Cardiac muscle cell (in vitro differentiated cells and primary cell): Measurements from ENCODE around the gene TRMT1. TPM values are rescaled to one million over a fixed set of nuclear protein-coding genes. Genes with fewer than 3 reads are reported as not detected.

Source experiments
- DNase-seq, 2 donors: peaks; one replicate each; pipeline versions ENCODE4 v3.0.0 to v3.0.0-alpha.2; 2010 to 2017; ENCODE audit warnings: low read depth in 1 of 2, low spot score in 1 of 2
- H3K27ac ChIP-seq: fragments of 200-600 bp; sonication (generic); 2 replicates; pipeline ENCODE4 v1.5.1; 2016
- H3K27me3 ChIP-seq: fragments of 200-600 bp; sonication (generic); 2 replicates; pipeline ENCODE4 v1.6.0; 2016; ENCODE audit warnings: control low read depth
- H3K36me3 ChIP-seq: fragments of 200-600 bp; sonication (generic); 2 replicates; pipeline ENCODE4 v1.5.1; 2016; ENCODE audit warnings: control low read depth
- H3K4me1 ChIP-seq: fragments of 200-600 bp; sonication (generic); 2 replicates; pipeline ENCODE4 v1.8.1; 2017; ENCODE audit warnings: low read depth, mild to moderate bottlenecking, mixed run types
- H3K4me3 ChIP-seq: fragments of 200-600 bp; sonication (generic); 2 replicates; pipeline ENCODE4 v1.5.1; 2016; ENCODE audit warnings: mild to moderate bottlenecking
- H3K9me3 ChIP-seq: fragments of 200-600 bp; sonication (generic); 2 replicates; pipeline ENCODE4 v1.5.1; 2017; ENCODE audit warnings: low read depth, mild to moderate bottlenecking, control low read depth
- polyA plus RNA-seq: library from polyadenylated mRNA; unstranded; fragments of >200 nt; fragmentation: Nextera tagmentation; extraction: Ambion mirVana; gene quantifications from 2 replicates; pipeline ENCODE4 v1.2.1, GENCODE V29; 2016
- total RNA-seq: library from RNA; depleted of rRNA; stranded (reverse); fragments of >200 nt; gene quantifications from 2 replicates; pipeline ENCODE4 v1.2.3, GENCODE V29; 2016
- TF ChIP-seq, protein P1 (sequence below): IDR thresholded peaks from 2 replicates; pipeline ENCODE4 v1.5.1; 2012; ENCODE audit warnings: low read depth, mild to moderate bottlenecking, low read length

TRMT1 gene
- total and polyA plus RNA-seq, 2 experiments from 2014 or later = 48.5 to 56.0 TPM

DNA sequence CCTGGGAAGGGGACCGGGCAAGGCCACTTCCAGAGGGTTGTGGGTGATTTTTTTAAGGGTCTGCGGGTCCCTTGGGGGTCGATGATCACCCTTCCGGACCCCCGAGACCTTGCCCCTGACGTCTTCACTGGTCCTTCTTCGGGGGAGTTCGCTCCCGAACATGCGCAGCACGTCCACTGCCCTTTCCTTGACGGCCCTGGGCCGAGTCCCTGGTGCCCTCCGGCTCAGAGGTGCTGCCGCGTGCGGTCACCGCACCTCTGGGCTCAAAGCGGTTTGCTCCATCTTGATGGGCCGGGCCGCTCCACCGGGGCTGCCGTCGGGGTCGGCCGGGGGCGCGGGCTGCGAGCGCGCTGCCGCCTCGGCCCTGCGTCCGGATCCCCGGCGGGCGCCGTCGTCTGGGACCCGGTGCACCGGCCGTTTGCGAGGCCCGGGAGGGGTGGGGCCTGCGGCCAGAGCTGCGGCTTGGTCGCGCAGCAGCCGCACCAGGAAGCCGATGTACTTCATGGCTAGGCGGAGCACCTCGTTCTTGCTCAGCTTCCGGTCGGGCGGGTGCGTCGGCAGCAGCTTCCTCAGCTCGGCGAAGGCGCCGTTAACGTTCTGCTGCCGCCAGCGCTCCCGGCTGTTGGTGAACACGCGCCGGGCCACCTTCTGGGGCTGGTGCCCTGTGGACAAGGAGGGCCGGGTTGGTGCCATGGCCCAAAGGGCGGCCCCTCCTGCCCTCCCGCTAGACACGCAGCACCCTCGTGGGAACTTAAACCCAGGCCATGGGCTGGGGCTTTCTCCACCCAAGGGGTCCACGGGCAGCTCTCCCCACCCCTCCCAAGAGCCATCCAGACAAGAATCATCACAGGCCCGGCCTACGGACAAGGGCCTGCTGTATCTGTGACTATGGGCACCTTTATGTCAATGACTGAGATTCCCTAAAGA, 17.2 kb downstream of the TRMT1 start:
- H3K27me3 ChIP-seq = peaks cover 75% of the 10 kb centered on the region
- peak in 1 of 2 donors; percentile 68 for DNase-seq
- no peaks in the 10 kb centered on the region for H3K9me3 ChIP-seq
- peaks cover 10% of the 10 kb centered on the region for H3K4me1 ChIP-seq
- H3K36me3 ChIP-seq = no peaks in the 10 kb centered on the region
- TF ChIP-seq, protein P1, sequence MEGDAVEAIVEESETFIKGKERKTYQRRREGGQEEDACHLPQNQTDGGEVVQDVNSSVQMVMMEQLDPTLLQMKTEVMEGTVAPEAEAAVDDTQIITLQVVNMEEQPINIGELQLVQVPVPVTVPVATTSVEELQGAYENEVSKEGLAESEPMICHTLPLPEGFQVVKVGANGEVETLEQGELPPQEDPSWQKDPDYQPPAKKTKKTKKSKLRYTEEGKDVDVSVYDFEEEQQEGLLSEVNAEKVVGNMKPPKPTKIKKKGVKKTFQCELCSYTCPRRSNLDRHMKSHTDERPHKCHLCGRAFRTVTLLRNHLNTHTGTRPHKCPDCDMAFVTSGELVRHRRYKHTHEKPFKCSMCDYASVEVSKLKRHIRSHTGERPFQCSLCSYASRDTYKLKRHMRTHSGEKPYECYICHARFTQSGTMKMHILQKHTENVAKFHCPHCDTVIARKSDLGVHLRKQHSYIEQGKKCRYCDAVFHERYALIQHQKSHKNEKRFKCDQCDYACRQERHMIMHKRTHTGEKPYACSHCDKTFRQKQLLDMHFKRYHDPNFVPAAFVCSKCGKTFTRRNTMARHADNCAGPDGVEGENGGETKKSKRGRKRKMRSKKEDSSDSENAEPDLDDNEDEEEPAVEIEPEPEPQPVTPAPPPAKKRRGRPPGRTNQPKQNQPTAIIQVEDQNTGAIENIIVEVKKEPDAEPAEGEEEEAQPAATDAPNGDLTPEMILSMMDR = no peak
- H3K4me3 ChIP-seq = no peak overlapping the region
- H3K27ac ChIP-seq = no peak overlapping the region

DNA sequence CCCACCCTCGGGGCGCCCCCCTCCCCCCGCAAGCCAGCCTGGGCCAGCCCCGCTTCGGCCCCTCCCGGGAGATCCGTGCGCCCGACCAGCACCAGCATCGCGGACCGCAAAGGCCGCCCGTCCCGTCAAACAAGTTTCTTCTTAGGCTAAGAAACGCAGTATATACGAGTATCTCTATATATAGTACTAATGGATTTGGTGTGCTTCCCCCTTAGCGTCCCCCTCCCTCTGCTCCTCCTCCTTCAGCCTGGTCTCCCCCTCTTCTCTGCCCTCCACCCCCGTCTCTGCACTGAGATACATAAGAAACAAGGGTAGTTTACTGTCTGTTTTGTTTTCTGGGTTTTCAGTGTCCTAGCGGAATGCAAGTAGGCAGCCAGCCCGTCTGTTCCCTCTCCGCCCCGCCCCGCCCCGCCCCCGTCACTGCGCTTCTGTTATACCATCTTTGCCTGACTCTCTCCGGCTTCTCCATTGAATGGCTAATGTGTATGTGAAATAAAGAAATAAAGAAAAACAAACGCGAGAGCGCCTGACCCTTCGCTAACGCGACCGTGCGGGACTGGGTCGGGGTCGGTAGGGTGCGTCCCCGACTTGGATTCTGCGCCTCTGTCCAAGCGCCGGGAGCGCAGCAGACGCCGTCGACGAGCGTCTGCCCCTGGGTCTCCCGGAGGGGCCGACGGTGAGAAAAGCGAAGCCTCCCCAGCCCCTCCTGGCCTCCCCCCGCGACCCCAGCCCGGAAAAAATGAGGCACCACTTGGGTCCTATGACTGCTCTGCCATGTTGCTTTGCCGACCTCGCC, 18.1 kb downstream of the TRMT1 start:
- H3K4me1 ChIP-seq = peaks cover 10% of the 10 kb centered on the region
- H3K9me3 ChIP-seq = no peaks in the 10 kb centered on the region
- TF ChIP-seq, protein P1 = no peak
- no peak overlapping the region for H3K27ac ChIP-seq
- H3K4me3 ChIP-seq = no peak overlapping the region
- H3K27me3 ChIP-seq = peaks cover 81% of the 10 kb centered on the region
- DNase-seq = peak in 1 of 2 donors; percentile 77
- no peaks in the 10 kb centered on the region for H3K36me3 ChIP-seq

DNA sequence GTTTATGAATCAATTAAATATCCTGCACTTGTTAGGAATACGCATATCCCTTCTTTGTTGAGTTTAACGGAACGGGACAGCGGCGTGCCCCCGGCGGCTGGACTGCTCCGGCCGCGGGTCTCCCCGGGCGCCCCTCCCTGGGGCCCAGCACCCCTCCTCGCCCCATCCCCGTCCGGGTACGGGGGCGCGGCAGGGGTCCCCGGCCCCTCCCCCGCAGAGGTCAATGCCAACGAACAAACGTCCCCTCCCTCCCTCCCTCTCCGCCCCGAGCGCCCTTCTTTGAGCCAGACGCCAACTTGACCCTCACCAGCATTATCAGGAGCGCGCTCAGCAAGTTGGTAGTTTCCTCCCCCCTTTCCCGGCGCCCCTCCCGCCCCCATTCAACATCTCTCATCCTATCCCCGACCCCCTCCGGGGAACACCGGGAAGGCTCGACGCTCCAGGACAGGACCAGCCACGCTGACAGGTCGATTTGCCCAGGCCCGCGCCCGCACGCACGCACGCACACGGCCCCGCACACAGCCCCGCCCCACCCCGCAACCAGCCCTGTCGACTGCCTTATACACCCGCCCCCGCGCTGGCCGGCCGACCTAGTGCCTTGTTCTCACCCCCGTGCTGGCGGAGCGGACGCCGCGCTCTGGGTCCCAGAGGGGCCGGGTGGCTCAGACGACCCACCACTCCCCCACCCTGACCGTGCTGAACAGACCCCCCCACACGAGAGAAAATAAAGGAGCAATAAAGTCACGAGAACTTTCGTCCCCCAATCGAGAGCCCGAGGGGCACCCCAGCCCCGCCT, 18.9 kb downstream of the TRMT1 start:
- H3K9me3 ChIP-seq = no peaks in the 10 kb centered on the region
- no peak overlapping the region for H3K4me3 ChIP-seq
- no peak for DNase-seq
- H3K36me3 ChIP-seq = no peaks in the 10 kb centered on the region
- peaks cover 88% of the 10 kb centered on the region for H3K27me3 ChIP-seq
- H3K27ac ChIP-seq = no peak overlapping the region
- TF ChIP-seq, protein P1 = no peak
- peaks cover 3% of the 10 kb centered on the region for H3K4me1 ChIP-seq

DNA sequence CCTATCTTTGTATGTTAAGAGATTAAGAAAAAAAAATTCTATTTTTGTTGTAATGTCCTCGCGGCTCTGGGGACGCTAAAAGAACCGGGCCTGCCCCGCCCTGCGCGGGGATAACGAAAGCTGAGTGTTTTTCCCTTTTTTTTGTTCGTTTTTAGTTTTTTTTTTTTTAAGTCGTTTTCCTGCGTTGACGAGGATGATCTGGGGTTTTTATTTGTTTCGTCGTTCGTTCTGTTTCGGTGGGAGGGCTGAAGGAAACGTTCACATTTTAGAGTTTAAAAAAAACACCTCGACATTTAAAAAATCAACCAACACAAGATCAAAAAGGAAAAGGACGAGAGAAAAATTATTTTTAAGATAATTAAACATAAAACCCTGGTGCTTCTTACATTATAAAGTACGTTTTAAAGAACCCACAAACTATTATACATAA, 19.5 kb downstream of the TRMT1 start:
- TF ChIP-seq, protein P1 = no peak
- Histone ChIP-seq H3K4me1 (peaks cover 3% of the 10 kb centered on the region), H3K9me3 (no peaks in the 10 kb centered on the region), H3K36me3 (no peaks in the 10 kb centered on the region), H3K4me3 (no peak overlapping the region), H3K27me3 (peaks cover 95% of the 10 kb centered on the region), H3K27ac (no peak overlapping the region)
- no peak for DNase-seq
